ENCODE results near the gene PPRC1.

PPRC1 gene

DNA sequence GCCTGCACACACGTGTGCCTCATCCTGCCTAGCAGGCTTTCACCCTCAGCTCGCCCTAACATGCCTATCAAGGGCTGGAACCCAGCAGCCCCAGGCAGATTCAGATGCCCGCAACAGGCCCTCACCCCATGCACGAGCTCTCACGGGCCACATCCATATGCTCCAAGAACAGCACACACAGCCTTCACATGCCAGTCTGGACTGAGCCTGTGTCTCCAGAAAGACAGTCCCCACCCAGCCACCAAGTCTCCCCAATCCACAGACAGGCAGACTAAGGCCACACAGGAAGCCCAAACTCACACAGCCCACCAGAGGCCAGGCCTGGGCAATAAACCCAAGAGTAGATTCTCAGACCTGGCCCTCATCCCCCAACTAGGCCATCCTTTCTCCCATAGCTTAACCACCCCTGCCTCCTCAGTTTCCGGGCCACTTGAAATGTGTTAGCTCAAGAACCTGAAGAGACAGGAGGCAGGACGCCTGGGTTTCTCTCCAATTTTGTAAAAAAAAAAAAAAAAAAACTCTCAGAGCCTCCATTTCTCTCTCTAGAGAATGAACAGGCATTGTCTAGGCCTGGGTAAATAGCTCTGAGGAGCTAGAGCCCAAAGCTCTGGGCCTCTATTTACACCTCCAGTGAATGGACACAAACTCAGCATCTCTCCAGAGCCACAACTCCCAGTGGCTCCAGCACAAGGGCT is 19.4 kb upstream of the PPRC1 start:
- Histone ChIP-seq H3K23ac (ENCODE audit: low read depth, low read length, poor library complexity) (peak overlapping the region; percentile 46), H4K91ac (ENCODE audit: low read depth, low read length, poor library complexity) (no peak overlapping the region), H3K79me1 (ENCODE audit: low read depth, low read length) (peaks cover 20% of the 10 kb centered on the region), H4K8ac (ENCODE audit: low read depth, low read length) (no peak overlapping the region), H3K27me3 (ENCODE audit: control insufficient read depth in 3 of 3, insufficient read depth in 3 of 3, low read depth in 1 of 3, low read length in 3 of 3) (no peaks in the 10 kb centered on the region), H3K9ac (ENCODE audit: low read depth, low read length, poor library complexity) (peak overlapping the region; percentile 65), H2BK5ac (ENCODE audit: low read length) (peak overlapping the region; percentile 96), H3K4ac (ENCODE audit: low read length) (no peak overlapping the region), H3K9me3 (replicated peaks in 1 of 2; ENCODE audit: control insufficient read depth in 2 of 2, insufficient read depth in 1 of 2, low read depth in 1 of 2, low read length in 2 of 2) (peaks cover 0 to 2% of the 10 kb centered on the region in 2 donors), H2AK5ac (ENCODE audit: low read depth, low read length) (peak overlapping the region; percentile 73), H2BK120ac (ENCODE audit: low read depth, low read length) (no peak overlapping the region), H3K18ac (ENCODE audit: low read length) (peak overlapping the region; percentile 68), H3K36me3 (replicated peaks in 1 of 2; ENCODE audit: control insufficient read depth in 2 of 2, insufficient read depth in 2 of 2, low read length in 2 of 2) (peaks cover 36 to 53% of the 10 kb centered on the region in 2 donors), H3K4me2 (ENCODE audit: insufficient read depth, low read length, poor library complexity, severe bottlenecking) (peak overlapping the region; percentile 89), H3K14ac (ENCODE audit: low read length) (no peak overlapping the region), H3K4me1 (ENCODE audit: control insufficient read depth in 2 of 2, insufficient read depth in 1 of 2, low read depth in 1 of 2, low read length in 2 of 2) (peaks cover 41% of the 10 kb centered on the region in 2 donors), H2BK12ac (ENCODE audit: low read length) (no peak overlapping the region), H2BK15ac (ENCODE audit: low read length) (no peak overlapping the region), H3K27ac (replicated peaks; ENCODE audit: low read length) (peak overlapping the region; percentile 78), H3K4me3 (ENCODE audit: low read length in 2 of 2) (peak overlapping the region; percentile 89 to 94), H2AFZ (ENCODE audit: low read length) (no peak overlapping the region)
- DNase-seq (ENCODE audit: low spot score): no peak
- WGBS, 2 donors (ENCODE audit: extremely low coverage in 2 of 2, insufficient read length in 2 of 2, insufficient replicate concordance in 1 of 2): no CpG with 5 or more reads among the region's 7 CpGs

DNA sequence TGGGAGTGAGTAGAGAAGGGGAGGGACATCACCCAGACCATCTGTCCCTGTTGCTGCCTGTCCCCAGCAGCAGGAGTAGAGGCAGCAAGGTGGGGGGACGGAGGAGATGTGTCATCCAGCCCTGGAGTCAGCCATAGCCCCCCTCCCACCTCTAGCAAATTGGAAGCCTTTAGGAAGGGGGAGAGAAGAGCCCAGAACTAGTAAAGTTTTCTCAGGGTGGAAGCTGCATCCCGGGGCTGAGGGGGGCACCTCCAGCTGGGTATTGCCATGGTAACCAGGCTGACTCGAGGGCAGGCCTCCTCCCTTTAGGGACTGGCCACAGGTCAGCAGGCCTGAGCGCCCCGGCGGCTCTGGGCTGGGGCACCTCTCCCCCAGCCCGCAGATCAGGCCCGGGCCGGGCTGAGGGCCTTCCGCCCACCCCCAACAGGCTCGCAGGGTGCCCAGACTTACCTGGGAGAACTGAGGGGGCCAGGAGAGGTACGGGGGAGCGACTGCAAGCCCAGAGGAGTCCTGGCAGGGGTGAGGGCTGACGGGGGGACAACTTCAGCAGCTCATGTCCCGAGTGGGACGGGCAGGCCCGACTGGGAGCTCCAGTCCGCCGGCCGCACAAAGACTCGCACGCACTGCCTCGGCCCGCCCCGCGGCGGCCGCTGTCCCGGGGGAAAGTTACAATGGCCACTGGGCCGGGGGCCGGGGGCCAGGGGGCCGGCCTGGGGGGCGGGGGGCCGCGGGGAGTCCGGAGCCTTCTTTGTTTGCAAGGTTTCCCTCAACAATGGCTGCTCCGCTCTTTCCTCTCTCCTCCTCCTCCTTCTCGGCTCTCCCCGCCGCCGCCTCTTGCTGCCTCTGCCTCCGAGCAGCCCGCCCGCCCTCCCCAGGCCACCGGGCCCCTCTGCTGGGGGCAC is 18.6 kb upstream of the PPRC1 start:
- H3K9me3 ChIP-seq (replicated peaks in 1 of 2; ENCODE audit: control insufficient read depth in 2 of 2, insufficient read depth in 1 of 2, low read depth in 1 of 2, low read length in 2 of 2): peaks cover 0 to 2% of the 10 kb centered on the region in 2 donors
- peak overlapping the region; percentile 26 for H2AFZ ChIP-seq (ENCODE audit: low read length)
- H2AK5ac ChIP-seq (ENCODE audit: low read depth, low read length): peak overlapping the region; percentile 80
- H2BK12ac ChIP-seq (ENCODE audit: low read length): peak overlapping the region; percentile 48
- H3K27ac ChIP-seq (replicated peaks; ENCODE audit: low read length): peak overlapping the region; percentile 78
- peak overlapping the region; percentile 89 for H3K4me2 ChIP-seq (ENCODE audit: insufficient read depth, low read length, poor library complexity, severe bottlenecking)
- WGBS, 2 donors (ENCODE audit: extremely low coverage in 2 of 2, insufficient read length in 2 of 2, insufficient replicate concordance in 1 of 2): no CpG with 5 or more reads among the region's 45 CpGs
- peak overlapping the region; percentile 67 for H4K91ac ChIP-seq (ENCODE audit: low read depth, low read length, poor library complexity)
- H2BK15ac ChIP-seq (ENCODE audit: low read length): peak overlapping the region; percentile 45
- H2BK5ac ChIP-seq (ENCODE audit: low read length): peak overlapping the region; percentile 96
- H4K8ac ChIP-seq (ENCODE audit: low read depth, low read length): no peak overlapping the region
- peak overlapping the region; percentile 78 for H2BK120ac ChIP-seq (ENCODE audit: low read depth, low read length)
- no peak for DNase-seq (ENCODE audit: low spot score)
- H3K79me1 ChIP-seq (ENCODE audit: low read depth, low read length): peaks cover 16% of the 10 kb centered on the region
- H3K9ac ChIP-seq (ENCODE audit: low read depth, low read length, poor library complexity): peak overlapping the region; percentile 98
- peak overlapping the region; percentile 98 for H3K18ac ChIP-seq (ENCODE audit: low read length)
- H3K23ac ChIP-seq (ENCODE audit: low read depth, low read length, poor library complexity): peak overlapping the region; percentile 71
- peaks cover 28 to 45% of the 10 kb centered on the region in 2 donors for H3K36me3 ChIP-seq (replicated peaks in 1 of 2; ENCODE audit: control insufficient read depth in 2 of 2, insufficient read depth in 2 of 2, low read length in 2 of 2)
- peak overlapping the region; percentile 89 to 94 for H3K4me3 ChIP-seq (ENCODE audit: low read length in 2 of 2)
- H3K14ac ChIP-seq (ENCODE audit: low read length): no peak overlapping the region
- H3K4me1 ChIP-seq (ENCODE audit: control insufficient read depth in 2 of 2, insufficient read depth in 1 of 2, low read depth in 1 of 2, low read length in 2 of 2): peaks cover 47 to 49% of the 10 kb centered on the region in 2 donors
- H3K4ac ChIP-seq (ENCODE audit: low read length): peak overlapping the region; percentile 98
- no peaks in the 10 kb centered on the region for H3K27me3 ChIP-seq (ENCODE audit: control insufficient read depth in 3 of 3, insufficient read depth in 3 of 3, low read depth in 1 of 3, low read length in 3 of 3)

DNA sequence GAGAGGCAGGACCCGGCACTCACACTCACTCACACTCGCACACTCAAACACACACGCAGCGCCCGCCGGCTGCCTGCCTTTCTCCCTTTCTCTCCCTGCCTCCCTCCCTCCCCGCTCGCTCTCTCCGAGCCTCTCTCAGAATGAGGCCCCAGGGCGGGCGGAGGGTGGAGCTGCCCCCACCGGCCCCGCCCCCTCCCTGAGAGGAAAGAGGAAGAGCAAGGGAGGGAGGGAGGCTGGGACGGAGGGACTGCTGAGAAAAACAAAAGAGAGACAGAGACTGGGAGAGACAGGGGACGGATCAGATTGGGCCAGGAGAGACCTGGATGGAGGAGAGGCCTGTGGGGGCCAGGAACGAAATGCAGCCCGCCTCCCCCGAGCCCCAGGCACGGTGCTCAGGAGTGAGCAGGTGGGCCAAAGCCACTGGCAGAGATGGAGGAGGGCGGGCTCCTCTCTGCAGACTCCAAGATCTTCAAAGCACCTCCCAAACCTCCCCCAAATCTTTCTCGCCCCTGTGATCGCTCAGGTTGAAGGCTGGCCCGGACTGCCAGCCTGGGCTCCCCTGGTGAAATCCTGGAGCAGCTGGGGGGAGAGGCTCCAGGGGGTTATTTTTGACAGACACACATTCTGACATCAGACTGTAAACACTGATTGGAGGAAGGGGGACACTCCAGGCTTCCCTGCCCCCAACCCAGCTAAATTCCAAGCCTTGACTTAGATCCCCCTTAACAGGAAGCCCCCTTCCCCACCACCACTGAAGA is 17.8 kb upstream of the PPRC1 start:
- DNase-seq (ENCODE audit: low spot score): peak; percentile 89
- Histone ChIP-seq H2BK5ac (ENCODE audit: low read length) (peak overlapping the region; percentile 96), H3K14ac (ENCODE audit: low read length) (no peak overlapping the region), H3K18ac (ENCODE audit: low read length) (peak overlapping the region; percentile 80), H3K36me3 (replicated peaks in 1 of 2; ENCODE audit: control insufficient read depth in 2 of 2, insufficient read depth in 2 of 2, low read length in 2 of 2) (peaks cover 20 to 37% of the 10 kb centered on the region in 2 donors), H3K79me1 (ENCODE audit: low read depth, low read length) (peaks cover 16% of the 10 kb centered on the region), H2BK120ac (ENCODE audit: low read depth, low read length) (peak overlapping the region; percentile 6), H2AFZ (ENCODE audit: low read length) (peak overlapping the region; percentile 76), H3K23ac (ENCODE audit: low read depth, low read length, poor library complexity) (peak overlapping the region; percentile 71), H3K9me3 (replicated peaks in 1 of 2; ENCODE audit: control insufficient read depth in 2 of 2, insufficient read depth in 1 of 2, low read depth in 1 of 2, low read length in 2 of 2) (peaks cover 0 to 2% of the 10 kb centered on the region in 2 donors), H2BK12ac (ENCODE audit: low read length) (no peak overlapping the region), H2BK15ac (ENCODE audit: low read length) (no peak overlapping the region), H3K27me3 (ENCODE audit: control insufficient read depth in 3 of 3, insufficient read depth in 3 of 3, low read depth in 1 of 3, low read length in 3 of 3) (no peaks in the 10 kb centered on the region), H3K4me3 (ENCODE audit: low read length in 2 of 2) (peak overlapping the region; percentile 89 to 94), H3K27ac (replicated peaks; ENCODE audit: low read length) (peak overlapping the region; percentile 84), H3K4me2 (ENCODE audit: insufficient read depth, low read length, poor library complexity, severe bottlenecking) (peak overlapping the region; percentile 76), H4K91ac (ENCODE audit: low read depth, low read length, poor library complexity) (no peak overlapping the region), H2AK5ac (ENCODE audit: low read depth, low read length) (peak overlapping the region; percentile 71), H3K4me1 (ENCODE audit: control insufficient read depth in 2 of 2, insufficient read depth in 1 of 2, low read depth in 1 of 2, low read length in 2 of 2) (peaks cover 47 to 50% of the 10 kb centered on the region in 2 donors), H3K4ac (ENCODE audit: low read length) (no peak overlapping the region), H3K9ac (ENCODE audit: low read depth, low read length, poor library complexity) (no peak overlapping the region), H4K8ac (ENCODE audit: low read depth, low read length) (no peak overlapping the region)
- no CpG with 5 or more reads among the region's 23 CpGs for WGBS, 2 donors (ENCODE audit: extremely low coverage in 2 of 2, insufficient read length in 2 of 2, insufficient replicate concordance in 1 of 2)

Data from neuronal stem cell (in vitro differentiated cells).